ENCODE measurements around the gene LTBP2.

The LTBP2 gene

GRCh38 chr14:74587363-74587707 lies 24.7 kb downstream of the LTBP2 start:
- DNase-seq = no peak

- DNase-seq = no peak
Observed at GRCh38 chr14:74586681-74587362, 25.2 kb downstream of the LTBP2 start.

DNA sequence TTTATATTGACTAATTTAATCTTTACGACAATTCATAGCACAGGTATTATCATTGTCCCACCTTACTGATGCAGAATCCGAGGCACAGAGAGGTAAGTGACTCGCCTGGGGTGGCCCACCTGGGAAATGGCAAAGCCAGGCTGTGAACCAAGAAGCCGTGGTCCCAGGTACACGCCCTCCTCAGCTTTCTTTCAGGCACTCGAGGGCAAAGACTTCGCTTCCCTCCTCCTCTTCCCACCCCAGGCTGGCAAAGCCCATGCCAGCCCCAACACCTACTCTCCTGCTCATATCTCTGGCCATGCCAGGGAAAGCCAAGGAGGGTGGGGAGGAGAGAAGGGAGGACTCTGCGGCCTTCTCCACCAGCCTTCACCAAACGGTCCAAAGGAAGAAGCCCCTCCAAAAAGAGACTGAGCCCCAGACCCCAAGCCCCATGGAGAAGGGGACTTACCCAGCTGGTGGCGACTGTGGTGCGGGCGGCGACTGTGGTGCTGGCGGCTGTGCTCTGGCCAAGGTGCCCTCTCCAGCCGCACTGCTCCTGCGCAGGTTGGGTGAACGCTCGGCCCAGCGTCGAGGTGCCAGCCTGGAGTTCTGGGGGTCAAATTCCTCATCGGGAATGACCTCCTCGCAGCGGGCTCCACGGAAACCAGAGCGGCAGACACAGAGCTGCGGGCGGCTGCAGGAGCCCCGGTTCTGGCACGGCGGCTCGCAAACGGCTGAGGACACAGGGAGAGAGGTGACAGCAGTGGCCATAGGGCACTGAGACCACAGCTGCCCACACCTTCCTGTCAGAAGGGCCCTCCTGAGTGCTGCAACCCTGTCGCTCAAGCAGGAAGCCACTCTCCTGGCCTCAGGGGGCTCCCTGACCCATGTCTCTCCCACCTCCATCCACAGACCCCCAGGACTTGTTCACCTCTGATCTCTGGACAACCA lies 26.4 kb downstream of the LTBP2 start:
- DNase-seq = no peak

GRCh38 chr14:74584951-74585350 lies 27.1 kb downstream of the LTBP2 start:
- no peak for DNase-seq

- DNase-seq = no peak
Observed at GRCh38 chr14:74583689-74584434, 28.2 kb downstream of the LTBP2 start.

- DNase-seq = no peak
Observed at GRCh38 chr14:74582910-74583581, 29.0 kb downstream of the LTBP2 start.

DNA sequence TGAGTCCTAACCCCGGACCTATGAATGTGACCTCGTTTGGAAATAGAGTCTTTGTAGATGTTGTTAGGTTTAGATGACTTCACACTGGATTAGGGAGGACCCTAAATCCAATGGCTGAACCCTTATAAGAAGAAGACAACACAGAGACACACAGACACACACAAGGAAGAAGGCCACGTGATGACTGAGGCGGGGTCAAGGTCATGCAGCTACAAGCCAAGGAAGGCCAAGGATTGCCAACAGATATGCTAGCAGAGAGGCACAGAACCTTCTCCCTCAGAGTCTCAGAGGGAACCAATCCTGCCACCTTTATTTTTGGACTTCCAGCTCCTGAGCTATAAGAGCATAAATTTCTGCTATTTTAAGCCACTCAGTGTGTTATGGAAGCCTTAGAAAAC lies 31.8 kb downstream of the LTBP2 start:
- DNase-seq = no peak

DNA sequence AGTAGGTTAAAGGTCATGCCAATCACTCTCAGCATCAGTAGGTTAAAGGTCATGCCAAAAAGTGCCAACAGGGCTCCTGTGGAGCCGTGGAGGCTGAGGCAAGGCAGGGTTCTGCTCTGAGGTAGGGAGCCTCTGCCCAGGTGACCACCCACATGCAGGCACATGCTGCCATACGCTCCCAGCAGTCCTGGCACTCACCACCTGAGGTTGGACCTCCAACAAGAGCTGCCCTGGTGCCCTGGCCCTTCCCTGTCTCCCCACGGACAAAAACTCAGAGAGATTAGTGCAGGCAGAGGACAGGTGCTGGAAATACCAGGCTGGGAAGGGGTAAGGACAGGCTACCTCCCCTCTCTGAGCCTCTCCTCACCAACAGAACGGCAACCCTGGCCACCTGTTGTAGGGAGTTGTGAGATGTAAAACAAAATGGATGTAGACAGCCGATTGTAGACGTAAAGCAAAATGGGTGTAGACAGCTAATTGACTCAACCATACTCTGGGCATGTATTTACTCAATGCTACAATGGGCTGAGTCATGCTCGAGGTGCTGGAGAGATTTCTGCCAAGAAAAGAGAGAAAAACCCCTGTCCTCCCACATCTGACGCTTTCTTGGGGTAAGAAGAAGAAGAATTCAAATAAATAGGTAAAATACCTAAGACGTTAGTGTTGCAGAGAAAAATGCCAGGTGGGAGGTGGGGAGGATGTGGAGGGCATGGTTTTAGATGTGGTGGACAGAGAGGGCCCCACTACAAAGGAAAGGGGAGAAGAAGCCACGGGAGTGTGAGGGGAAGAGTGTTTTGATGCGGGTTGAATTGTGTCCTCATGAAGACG lies 32.4 kb downstream of the LTBP2 start:
- DNase-seq = no peak

- no peak for DNase-seq
Observed at GRCh38 chr14:74578479-74578878, 33.6 kb downstream of the LTBP2 start.

DNA sequence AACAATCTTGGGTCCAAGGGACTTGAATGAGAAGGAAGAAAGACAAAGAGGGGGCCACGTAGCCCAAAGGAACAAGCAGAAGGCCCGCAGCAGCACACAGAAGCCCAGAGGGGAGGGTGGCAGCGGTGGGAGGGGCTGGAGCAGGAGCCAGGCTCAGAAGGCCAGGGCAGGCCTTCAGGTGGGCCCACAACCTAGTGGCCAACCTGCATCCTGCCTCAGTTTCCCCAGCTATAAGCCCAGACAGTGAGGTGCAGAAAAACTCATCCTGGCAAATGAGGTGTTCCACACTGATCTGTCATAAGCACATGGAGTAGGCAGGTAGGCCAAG lies 34.1 kb downstream of the LTBP2 start:
- DNase-seq = no peak

- no peak for DNase-seq
Observed at GRCh38 chr14:74577247-74577947, 34.6 kb downstream of the LTBP2 start.

- DNase-seq = no peak
Observed at GRCh38 chr14:74575936-74576335, 36.1 kb downstream of the LTBP2 start.

DNA sequence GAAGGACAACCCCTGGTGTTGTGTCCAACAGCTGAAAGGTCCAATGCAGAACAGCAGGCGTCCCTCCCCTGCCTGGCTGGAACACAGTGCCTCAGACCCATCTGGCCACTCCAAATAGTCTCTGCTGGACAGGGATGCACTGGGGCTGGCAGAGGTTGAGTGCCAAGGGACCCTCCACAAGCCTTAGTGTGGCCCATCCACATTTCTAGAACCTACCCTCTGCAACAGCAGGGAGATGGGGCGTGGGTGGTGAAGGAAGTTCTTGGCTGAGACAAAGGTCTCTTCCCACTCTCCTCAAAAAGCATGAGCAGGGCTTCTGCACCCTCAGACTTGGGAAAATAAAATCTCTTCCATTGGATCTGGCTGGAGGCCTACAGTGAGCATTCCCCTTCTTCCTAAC lies 36.5 kb downstream of the LTBP2 start:
- no peak for DNase-seq

- no peak for DNase-seq
Observed at GRCh38 chr14:74574706-74575105, 37.3 kb downstream of the LTBP2 start.

- no peak for DNase-seq
Observed at GRCh38 chr14:74574090-74574433, 38.0 kb downstream of the LTBP2 start.

DNA sequence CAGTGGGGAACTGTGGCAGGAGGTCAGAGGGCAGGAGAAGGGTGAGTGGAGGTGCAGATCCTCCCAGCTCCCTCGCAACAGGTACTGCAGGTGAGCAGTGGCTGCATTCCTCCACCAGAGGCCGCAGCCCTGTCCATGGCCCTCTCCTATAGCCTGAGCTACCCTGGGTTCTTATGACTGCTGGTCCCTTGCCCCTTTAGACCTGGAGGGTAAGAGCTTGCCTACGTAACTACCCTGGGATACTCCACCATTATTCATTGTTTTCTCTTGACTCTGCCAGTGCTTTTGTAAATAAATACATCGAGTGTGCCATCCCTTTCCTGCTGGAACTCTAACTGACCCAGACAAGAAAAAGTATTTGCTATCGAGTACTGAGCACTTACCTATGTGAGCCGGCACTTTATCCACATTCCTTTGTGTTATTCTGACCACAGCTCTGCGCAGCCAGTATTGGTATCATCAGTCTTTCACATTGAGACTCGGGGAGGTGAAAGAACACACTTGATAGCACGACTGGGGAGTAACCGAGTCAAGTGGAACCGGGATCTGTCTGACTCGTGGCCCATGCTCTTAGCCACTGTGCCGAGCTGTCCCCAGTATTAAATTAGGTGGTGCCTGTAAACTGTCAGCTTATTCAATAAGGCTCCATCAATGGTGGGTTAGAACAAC lies 38.5 kb downstream of the LTBP2 start:
- DNase-seq = no peak

DNA sequence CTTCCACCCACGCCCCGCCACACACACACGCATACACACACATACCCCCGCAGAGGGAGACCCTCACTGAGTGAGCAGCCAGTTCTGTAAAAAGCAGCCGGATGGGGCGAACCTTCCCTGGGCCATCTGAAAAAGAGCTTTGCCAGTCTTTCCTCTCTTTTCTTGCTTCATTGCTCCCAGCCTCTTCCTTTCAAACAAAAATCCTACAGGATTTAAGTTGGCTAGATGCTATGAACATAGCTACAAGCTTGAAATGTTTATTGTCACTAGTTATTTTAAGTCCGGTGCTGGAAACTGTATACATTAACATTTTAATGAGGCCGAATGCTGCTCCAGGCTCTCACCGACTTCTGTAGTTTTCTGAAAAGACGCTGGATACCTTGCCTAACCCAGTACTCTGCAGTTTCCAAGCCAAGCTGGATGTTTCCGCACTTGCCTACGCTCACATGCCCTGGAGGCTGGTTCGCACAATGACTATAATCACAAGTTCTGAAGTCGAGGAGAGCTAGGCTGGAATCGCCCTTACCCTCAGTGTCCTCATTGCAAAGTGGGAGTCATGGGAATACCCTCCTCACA lies 39.2 kb downstream of the LTBP2 start:
- no peak for DNase-seq

DNA sequence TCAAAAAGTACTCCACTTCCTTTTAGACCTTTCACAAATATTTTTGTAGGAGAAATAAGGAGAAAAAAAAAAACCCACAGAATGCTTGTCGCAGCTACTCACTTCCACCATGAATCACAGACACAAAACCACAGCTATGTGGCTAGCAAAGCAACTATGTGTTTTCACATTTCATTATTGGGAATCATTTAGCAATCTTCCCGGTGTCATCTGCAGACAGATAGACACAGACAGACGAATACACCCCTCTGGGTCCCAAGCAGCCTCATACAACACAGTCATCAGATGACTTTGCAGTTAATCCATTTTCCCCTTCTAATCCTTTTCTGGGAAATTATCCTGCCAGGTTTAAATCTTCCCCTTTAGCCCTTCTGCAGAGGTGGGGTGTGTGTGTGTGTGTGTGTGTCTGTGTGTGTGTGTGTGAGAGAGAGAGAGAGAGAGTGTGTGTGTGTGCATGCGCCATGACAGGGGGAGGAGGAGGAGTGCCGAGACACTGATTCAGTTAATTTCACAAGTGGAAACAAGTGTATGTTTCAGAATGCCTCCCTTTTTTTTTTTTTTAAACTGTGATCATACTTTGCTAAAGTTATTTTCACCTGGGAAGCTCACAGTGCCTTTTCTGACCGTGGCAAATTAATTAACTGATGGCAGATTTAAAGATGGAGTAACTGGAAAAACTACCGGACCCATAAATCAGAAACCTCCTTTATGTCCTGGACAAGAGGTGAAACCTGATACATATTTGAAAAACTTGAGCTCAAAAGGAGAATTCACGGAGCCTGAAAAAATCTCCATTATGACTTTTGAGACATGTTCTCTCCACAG lies 39.9 kb downstream of the LTBP2 start:
- DNase-seq = no peak

GRCh38 chr14:74571441-74571841 lies 40.6 kb downstream of the LTBP2 start:
- DNase-seq = no peak

- no peak for DNase-seq
Observed at GRCh38 chr14:74570696-74571095, 41.3 kb downstream of the LTBP2 start.
